Neuronal stem cell (in vitro differentiated cells): ENCODE data around the gene DQX1.

Source experiments
- DNase-seq: peaks from one replicate; pipeline ENCODE4 v3.0.0-alpha.2; 2013; ENCODE audit warnings: low spot score
- H2AFZ ChIP-seq: one replicate; pipeline ENCODE4 v1.6.1; 2013; ENCODE audit warnings: mild to moderate bottlenecking, low read length, inconsistent platforms
- H2AK5ac ChIP-seq: 2 replicates; pipeline ENCODE4 v1.6.1; 2013; ENCODE audit warnings: low read depth, mild to moderate bottlenecking, inconsistent platforms, low read length, moderate library complexity, mixed read lengths
- H2BK120ac ChIP-seq: 2 replicates; pipeline ENCODE4 v1.6.1; 2013; ENCODE audit warnings: low read depth, mild to moderate bottlenecking, inconsistent platforms, low read length, moderate library complexity, mixed read lengths
- H2BK12ac ChIP-seq: one replicate; pipeline ENCODE4 v1.6.1; 2013; ENCODE audit warnings: low read length, inconsistent platforms
- H2BK15ac ChIP-seq: 2 replicates; pipeline ENCODE4 v1.6.1; 2013; ENCODE audit warnings: mild to moderate bottlenecking, low read length, inconsistent platforms, mixed read lengths
- H2BK5ac ChIP-seq: one replicate; pipeline ENCODE4 v1.6.1; 2013; ENCODE audit warnings: inconsistent platforms, mild to moderate bottlenecking, low read length, moderate library complexity
- H3K14ac ChIP-seq: one replicate; pipeline ENCODE4 v1.6.1; 2013; ENCODE audit warnings: low read length, inconsistent platforms
- H3K18ac ChIP-seq: 2 replicates; pipeline ENCODE4 v1.6.1; 2013; ENCODE audit warnings: low read length, inconsistent platforms
- H3K23ac ChIP-seq: 2 replicates; pipeline ENCODE4 v1.6.1; 2013; ENCODE audit warnings: low read depth, mild to moderate bottlenecking, mixed read lengths, low read length, inconsistent platforms; ENCODE audit not compliant: poor library complexity
- H3K27ac ChIP-seq: replicated peaks from 3 replicates; pipeline ENCODE4 v1.5.1; 2013; ENCODE audit warnings: low read length, inconsistent platforms
- H3K27me3 ChIP-seq, 3 experiments: 2 replicates each; pipeline ENCODE4 v1.6.1; 2013; ENCODE audit warnings: low read length in 3 of 3, mild to moderate bottlenecking in 2 of 3, inconsistent platforms in 1 of 3, low read depth in 1 of 3, mixed read lengths in 1 of 3, moderate library complexity in 1 of 3; ENCODE audit not compliant: control insufficient read depth in 3 of 3, insufficient read depth in 3 of 3
- H3K36me3 ChIP-seq, 2 donors: replicated peaks in 1 of 2; 2 replicates each; pipeline ENCODE4 v1.6.1; 2013; ENCODE audit warnings: low read length in 2 of 2; ENCODE audit not compliant: control insufficient read depth in 2 of 2, insufficient read depth in 2 of 2
- H3K4ac ChIP-seq: 2 replicates; pipeline ENCODE4 v1.6.1; 2013; ENCODE audit warnings: inconsistent platforms, mild to moderate bottlenecking, low read length, moderate library complexity
- H3K4me1 ChIP-seq, 2 donors: 1 replicate in 1 of 2; 2 replicates in 1 of 2; pipeline ENCODE4 v1.6.1; 2013; ENCODE audit warnings: low read length in 2 of 2, low read depth in 1 of 2; ENCODE audit not compliant: control insufficient read depth in 2 of 2, insufficient read depth in 1 of 2
- H3K4me2 ChIP-seq: one replicate; pipeline ENCODE4 v1.6.1; 2013; ENCODE audit warnings: mild to moderate bottlenecking, low read length, inconsistent platforms; ENCODE audit not compliant: insufficient read depth, poor library complexity, severe bottlenecking
- H3K4me3 ChIP-seq, 2 donors: 2 replicates each; pipeline ENCODE4 v1.5.1; 2013; ENCODE audit warnings: low read length in 2 of 2, mild to moderate bottlenecking in 2 of 2, inconsistent platforms in 1 of 2, moderate library complexity in 1 of 2
- H3K79me1 ChIP-seq: one replicate; pipeline ENCODE4 v1.6.1; 2013; ENCODE audit warnings: low read depth, mild to moderate bottlenecking, inconsistent platforms, low read length, moderate library complexity
- H3K9ac ChIP-seq: one replicate; pipeline ENCODE4 v1.6.1; 2013; ENCODE audit warnings: mild to moderate bottlenecking, low read depth, low read length, inconsistent platforms; ENCODE audit not compliant: poor library complexity
- H3K9me3 ChIP-seq, 2 donors: replicated peaks in 1 of 2; 2 replicates each; pipeline versions ENCODE3 to v1.6.1; 2013; ENCODE audit warnings: low read length in 2 of 2, mild to moderate bottlenecking in 2 of 2, inconsistent platforms in 1 of 2, low read depth in 1 of 2, mixed read lengths in 1 of 2, moderate library complexity in 1 of 2; ENCODE audit not compliant: control insufficient read depth in 2 of 2, insufficient read depth in 1 of 2
- H4K8ac ChIP-seq: one replicate; pipeline ENCODE4 v1.6.1; 2013; ENCODE audit warnings: low read depth, mild to moderate bottlenecking, inconsistent platforms, low read length, moderate library complexity
- H4K91ac ChIP-seq: one replicate; pipeline ENCODE4 v1.6.1; 2013; ENCODE audit warnings: low read length, low read depth, mild to moderate bottlenecking, inconsistent platforms; ENCODE audit not compliant: poor library complexity
- WGBS, 2 donors: extraction: QIAGEN DNeasy Blood & Tissue Kit; methylation state at CpG; one replicate each; pipeline ENCODE4 v1.1.7; 2013; ENCODE audit warnings: missing lambda C conversion rate in 2 of 2, mixed read lengths in 1 of 2; ENCODE audit not compliant: insufficient read length in 2 of 2, insufficient replicate concordance in 1 of 2; ENCODE audit errors: extremely low coverage in 2 of 2; 5-methylcytosine and 5-hydroxymethylcytosine counted together

The DQX1 gene

GRCh38 chr2:74511104-74511989 is 14.7 kb downstream of the DQX1 start:
- WGBS, 2 donors: no CpG with 5 or more reads among the region's 11 CpGs
- Histone ChIP-seq H2AFZ (no peak overlapping the region), H3K14ac (no peak overlapping the region), H3K9me3 (peaks cover 0 to 6% of the 10 kb centered on the region in 2 donors), H2BK5ac (no peak overlapping the region), H2BK120ac (no peak overlapping the region), H2BK12ac (no peak overlapping the region), H3K27me3 (peaks cover 43 to 79% (median 79%) of the 10 kb centered on the region in 3 experiments), H3K9ac (no peak overlapping the region), H2BK15ac (no peak overlapping the region), H3K23ac (no peak overlapping the region), H3K18ac (no peak overlapping the region), H3K79me1 (no peaks in the 10 kb centered on the region), H3K4me2 (no peak overlapping the region), H3K4me3 (no peak overlapping the region), H4K91ac (no peak overlapping the region), H2AK5ac (no peak overlapping the region), H3K36me3 (peaks cover 0 to 5% of the 10 kb centered on the region in 2 donors), H4K8ac (no peak overlapping the region), H3K4me1 (peaks cover 8 to 10% of the 10 kb centered on the region in 2 donors), H3K27ac (no peak overlapping the region), H3K4ac (no peak overlapping the region)
- no peak for DNase-seq

DNA sequence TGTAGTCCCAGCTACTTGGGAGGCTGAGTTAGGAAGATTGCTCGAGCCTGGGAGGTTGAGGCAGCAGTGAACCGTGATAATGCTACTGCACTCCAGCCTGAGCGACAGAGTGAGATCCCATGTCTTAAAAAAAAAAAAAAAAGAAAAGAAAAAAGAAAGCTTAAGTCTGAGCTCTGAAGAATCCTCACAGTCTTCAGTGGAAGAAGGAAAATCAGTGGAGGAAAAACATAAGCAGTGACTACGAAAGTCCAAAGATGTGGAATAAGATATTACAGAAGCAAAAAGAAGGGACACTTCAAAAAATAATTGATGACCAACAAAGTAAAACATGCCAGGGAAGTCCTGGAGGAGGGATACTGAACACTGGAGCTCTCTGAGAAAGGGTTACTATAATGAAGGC is 15.8 kb downstream of the DQX1 start:
- Histone ChIP-seq H2AK5ac (no peak overlapping the region), H2BK15ac (no peak overlapping the region), H2BK12ac (no peak overlapping the region), H3K9me3 (peaks cover 0 to 4% of the 10 kb centered on the region in 2 donors), H3K27me3 (peaks cover 32 to 75% (median 68%) of the 10 kb centered on the region in 3 experiments), H3K18ac (no peak overlapping the region), H3K14ac (no peak overlapping the region), H4K8ac (no peak overlapping the region), H2BK5ac (no peak overlapping the region), H2AFZ (no peak overlapping the region), H3K36me3 (peaks cover 6 to 13% of the 10 kb centered on the region in 2 donors), H3K9ac (peak overlapping the region; percentile 27), H3K27ac (no peak overlapping the region), H2BK120ac (no peak overlapping the region), H3K23ac (no peak overlapping the region), H3K4me2 (no peak overlapping the region), H3K79me1 (peaks cover 3% of the 10 kb centered on the region), H3K4me3 (no peak overlapping the region), H3K4me1 (peaks cover 8 to 9% of the 10 kb centered on the region in 2 donors), H3K4ac (no peak overlapping the region), H4K91ac (no peak overlapping the region)
- WGBS, 2 donors: no CpG with 5 or more reads among the region's 4 CpGs
- DNase-seq: no peak

DNA sequence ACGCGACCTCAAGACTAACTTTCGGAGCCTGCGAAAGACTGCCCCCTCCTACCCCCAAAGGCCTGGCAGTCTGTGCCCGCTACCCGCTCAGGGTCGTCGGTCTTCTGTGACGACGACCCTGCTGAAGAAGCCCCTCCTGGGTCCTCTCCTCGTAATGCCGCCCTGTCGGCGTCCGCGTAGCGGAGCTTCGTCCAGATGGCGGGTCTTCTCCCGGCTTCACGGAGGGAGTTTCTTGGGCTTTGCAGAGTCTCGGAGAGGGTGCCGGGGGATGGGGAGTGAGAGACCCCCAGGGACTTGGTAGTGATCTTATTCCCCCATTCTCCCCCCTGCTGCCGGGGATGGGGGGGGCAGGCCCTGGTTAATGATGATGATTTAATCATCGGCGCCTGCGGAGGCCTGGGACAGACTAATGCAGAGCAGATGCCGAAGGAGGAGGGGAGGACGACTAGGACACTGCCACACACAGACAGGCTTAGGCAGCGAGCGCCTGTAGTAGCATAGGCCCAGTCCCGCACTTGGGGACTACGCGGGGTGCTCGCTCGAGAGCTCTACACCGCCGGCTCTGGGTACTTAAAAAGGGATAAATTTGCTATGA is 18.0 kb downstream of the DQX1 start:
- no peak overlapping the region for H4K8ac ChIP-seq
- H3K4me3 ChIP-seq: peak overlapping the region; percentile 87 to 99
- no peak for DNase-seq
- H3K4me1 ChIP-seq: peaks cover 8 to 9% of the 10 kb centered on the region in 2 donors
- peak overlapping the region; percentile 85 for H3K18ac ChIP-seq
- H2BK5ac ChIP-seq: peak overlapping the region; percentile 99
- H2AFZ ChIP-seq: peak overlapping the region; percentile 99
- peak overlapping the region; percentile 70 for H2BK120ac ChIP-seq
- no CpG with 5 or more reads among the region's 38 CpGs for WGBS, 2 donors
- peak overlapping the region; percentile 9 for H3K23ac ChIP-seq
- no peak overlapping the region for H4K91ac ChIP-seq
- no peak overlapping the region for H2BK12ac ChIP-seq
- peak overlapping the region; percentile 97 for H3K4me2 ChIP-seq
- peak overlapping the region; percentile 53 for H2AK5ac ChIP-seq
- peak overlapping the region; percentile 49 for H2BK15ac ChIP-seq
- H3K9ac ChIP-seq: no peak overlapping the region
- no peak overlapping the region for H3K14ac ChIP-seq
- H3K79me1 ChIP-seq: peaks cover 3% of the 10 kb centered on the region
- peaks cover 16 to 75% (median 59%) of the 10 kb centered on the region in 3 experiments for H3K27me3 ChIP-seq
- no peak overlapping the region for H3K4ac ChIP-seq
- no peak overlapping the region for H3K27ac ChIP-seq
- peaks cover 6 to 22% of the 10 kb centered on the region in 2 donors for H3K36me3 ChIP-seq
- H3K9me3 ChIP-seq: peaks cover 0 to 4% of the 10 kb centered on the region in 2 donors
